Measurements from ENCODE around the gene DHRSX. TPM values are rescaled to one million over a fixed set of nuclear protein-coding genes. Genes with fewer than 3 reads are reported as not detected.

The DHRSX gene
- total RNA-seq, 4 donors from 2014 or later: 4.4 to 23.8 (median 11.3) TPM

DNA sequence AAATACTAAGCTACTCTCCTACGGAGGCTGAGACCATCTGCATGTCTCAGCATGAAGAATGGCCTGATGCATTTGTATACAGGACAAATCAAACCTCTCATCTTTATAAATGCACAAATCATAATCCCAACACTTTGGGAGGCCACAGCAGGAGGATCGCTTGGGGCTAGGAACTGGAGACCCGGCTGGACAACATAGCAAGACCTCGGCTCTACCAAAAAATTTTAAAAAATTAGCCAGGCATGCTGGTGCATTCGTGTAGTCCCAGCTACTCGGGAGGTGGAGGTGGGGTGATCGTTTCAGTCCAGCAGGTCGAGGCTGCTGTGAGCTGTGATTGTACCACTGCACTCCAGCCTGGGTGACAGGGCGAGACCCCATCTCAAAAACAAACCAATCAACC, 262.8 kb downstream of the DHRSX start:
- Histone ChIP-seq H3K36me3 (no peaks in the 10 kb centered on the region), H3K4me3 (no peak overlapping the region), H3K27ac (no peak overlapping the region), H3K27me3 (no peaks in the 10 kb centered on the region), H3K9me3 (peaks cover 0 to 3% of the 10 kb centered on the region in 2 donors), H3K4me1 (no peaks in the 10 kb centered on the region)
- no peak for TF ChIP-seq POLR2A (IDR thresholded peaks at IDR 0.05)
- TF ChIP-seq, protein P1, sequence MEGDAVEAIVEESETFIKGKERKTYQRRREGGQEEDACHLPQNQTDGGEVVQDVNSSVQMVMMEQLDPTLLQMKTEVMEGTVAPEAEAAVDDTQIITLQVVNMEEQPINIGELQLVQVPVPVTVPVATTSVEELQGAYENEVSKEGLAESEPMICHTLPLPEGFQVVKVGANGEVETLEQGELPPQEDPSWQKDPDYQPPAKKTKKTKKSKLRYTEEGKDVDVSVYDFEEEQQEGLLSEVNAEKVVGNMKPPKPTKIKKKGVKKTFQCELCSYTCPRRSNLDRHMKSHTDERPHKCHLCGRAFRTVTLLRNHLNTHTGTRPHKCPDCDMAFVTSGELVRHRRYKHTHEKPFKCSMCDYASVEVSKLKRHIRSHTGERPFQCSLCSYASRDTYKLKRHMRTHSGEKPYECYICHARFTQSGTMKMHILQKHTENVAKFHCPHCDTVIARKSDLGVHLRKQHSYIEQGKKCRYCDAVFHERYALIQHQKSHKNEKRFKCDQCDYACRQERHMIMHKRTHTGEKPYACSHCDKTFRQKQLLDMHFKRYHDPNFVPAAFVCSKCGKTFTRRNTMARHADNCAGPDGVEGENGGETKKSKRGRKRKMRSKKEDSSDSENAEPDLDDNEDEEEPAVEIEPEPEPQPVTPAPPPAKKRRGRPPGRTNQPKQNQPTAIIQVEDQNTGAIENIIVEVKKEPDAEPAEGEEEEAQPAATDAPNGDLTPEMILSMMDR (IDR thresholded peaks at IDR 0.05): no peak
- intact Hi-C loops (cut with DNase I; ENCODE audit: low total_unique reads): no loop called here
- DNase-seq: no peak

DNA sequence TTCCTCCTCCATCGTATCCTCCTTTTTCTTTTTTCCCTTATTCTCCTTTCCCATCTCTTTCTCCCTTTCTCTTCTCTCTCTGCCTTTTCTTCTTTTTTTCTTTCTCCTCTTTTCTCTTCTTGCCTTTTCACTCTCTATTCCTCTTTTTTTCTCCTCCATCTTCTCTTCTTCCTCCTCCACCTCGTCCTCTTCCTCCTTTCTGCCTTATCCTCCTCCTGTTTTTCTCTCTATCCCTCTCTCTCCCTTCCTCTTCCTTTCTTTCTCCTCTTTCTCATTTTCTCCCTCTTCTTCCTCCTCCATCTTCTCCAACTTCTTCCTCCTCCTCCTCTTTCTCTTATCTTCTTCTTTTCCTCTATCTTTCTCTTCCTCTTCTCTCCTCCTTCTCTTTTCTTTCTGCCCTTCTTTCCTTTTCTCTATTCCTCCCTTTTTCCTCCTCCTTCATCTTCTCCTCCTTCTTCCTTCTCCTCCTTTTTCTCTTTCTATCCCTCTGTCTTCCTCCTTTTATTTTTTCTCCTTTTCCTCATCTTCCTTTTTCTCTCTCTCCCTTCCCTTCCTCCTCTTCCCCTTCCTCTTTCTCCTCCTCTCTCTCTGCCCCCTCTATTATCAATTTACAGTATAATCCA, 269.1 kb downstream of the DHRSX start:
- Histone ChIP-seq H3K4me1 (no peaks in the 10 kb centered on the region), H3K27me3 (no peaks in the 10 kb centered on the region), H3K9me3 (no peaks in the 10 kb centered on the region), H3K4me3 (no peak overlapping the region), H3K36me3 (no peaks in the 10 kb centered on the region), H3K27ac (no peak overlapping the region)
- no peak for TF ChIP-seq POLR2A (IDR thresholded peaks at IDR 0.05)
- TF ChIP-seq, protein P1 (IDR thresholded peaks at IDR 0.05): no peak
- DNase-seq: no peak
- intact Hi-C loops (cut with DNase I; ENCODE audit: low total_unique reads): no loop called here

GRCh38 chrX:2230457-2230856, 270.3 kb downstream of the DHRSX start:
- Histone ChIP-seq H3K4me1 (no peaks in the 10 kb centered on the region), H3K4me3 (no peak overlapping the region)
- no peak for TF ChIP-seq POLR2A (IDR thresholded peaks at IDR 0.05)
- TF ChIP-seq, protein P1 (IDR thresholded peaks at IDR 0.05): no peak

GRCh38 chrX:2228536-2228935, 272.2 kb downstream of the DHRSX start:
- H3K4me3 ChIP-seq: no peak overlapping the region
- H3K27me3 ChIP-seq: no peaks in the 10 kb centered on the region
- no peaks in the 10 kb centered on the region for H3K4me1 ChIP-seq
- DNase-seq: no peak
- TF ChIP-seq POLR2A (IDR thresholded peaks at IDR 0.05): no peak
- TF ChIP-seq, protein P1 (IDR thresholded peaks at IDR 0.05): no peak
- H3K9me3 ChIP-seq: peaks cover 0 to 2% of the 10 kb centered on the region in 2 donors
- H3K36me3 ChIP-seq: no peaks in the 10 kb centered on the region
- intact Hi-C loops (cut with DNase I; ENCODE audit: low total_unique reads): no loop called here
- no peak overlapping the region for H3K27ac ChIP-seq

More at GRCh38 chrX:2230457-2230856, 270.3 kb downstream of the DHRSX start:
- no peaks in the 10 kb centered on the region for H3K36me3 ChIP-seq
- DNase-seq: no peak
- no peaks in the 10 kb centered on the region for H3K9me3 ChIP-seq
- intact Hi-C loops (cut with DNase I; ENCODE audit: low total_unique reads): no loop called here
- no peak overlapping the region for H3K27ac ChIP-seq
- no peaks in the 10 kb centered on the region for H3K27me3 ChIP-seq

GRCh38 chrX:2226906-2227656, 273.7 kb downstream of the DHRSX start:
- H3K27ac ChIP-seq: no peak overlapping the region
- DNase-seq: no peak

More at GRCh38 chrX:2226906-2227656, 273.7 kb downstream of the DHRSX start:
- no peaks in the 10 kb centered on the region for H3K36me3 ChIP-seq
- intact Hi-C loops (cut with DNase I; ENCODE audit: low total_unique reads): no loop called here
- H3K4me1 ChIP-seq: no peaks in the 10 kb centered on the region
- no peak overlapping the region for H3K4me3 ChIP-seq
- TF ChIP-seq, protein P1 (IDR thresholded peaks at IDR 0.05): no peak
- TF ChIP-seq POLR2A (IDR thresholded peaks at IDR 0.05): no peak
- H3K27me3 ChIP-seq: no peaks in the 10 kb centered on the region
- H3K9me3 ChIP-seq: peaks cover 0 to 9% of the 10 kb centered on the region in 2 donors
